Effector memory CD4-positive, alpha-beta T cell (primary cell): Measurements from ENCODE around the gene C1orf159.
"Not testable (repeated sequence)": the region's sequence is repeated elsewhere in the genome, so short reads cannot be mapped to it uniquely, and the experiment has no call there.

ENCODE experiments used
- DNase-seq, 3 donors: peaks; one replicate each; pipeline ENCODE4 v3.0.0-alpha.2; 2020
- H3K27ac ChIP-seq: 2 replicates; pipeline ENCODE4 v1.7.0; 2013; ENCODE audit warnings: mild to moderate bottlenecking, low read length, moderate library complexity; ENCODE audit not compliant: insufficient read depth, poor library complexity, severe bottlenecking
- H3K27me3 ChIP-seq: replicated peaks from 2 replicates; pipeline ENCODE4 v1.7.0; 2013; ENCODE audit warnings: mild to moderate bottlenecking, low read length; ENCODE audit not compliant: insufficient read depth, control insufficient read depth, poor library complexity, severe bottlenecking
- H3K36me3 ChIP-seq: 2 replicates; pipeline ENCODE4 v1.7.0; 2013; ENCODE audit warnings: mild to moderate bottlenecking, low read length, moderate library complexity; ENCODE audit not compliant: control insufficient read depth, insufficient read depth
- H3K4me1 ChIP-seq: 2 replicates; pipeline ENCODE4 v1.7.0; 2013; ENCODE audit warnings: low read length, mild to moderate bottlenecking; ENCODE audit not compliant: control insufficient read depth, insufficient read depth, poor library complexity, severe bottlenecking
- H3K4me3 ChIP-seq: 2 replicates; pipeline ENCODE4 v1.7.0; 2013; ENCODE audit warnings: low read length, low read depth, mild to moderate bottlenecking; ENCODE audit not compliant: insufficient read depth, poor library complexity, severe bottlenecking
- H3K9me3 ChIP-seq: 2 replicates; pipeline ENCODE4 v1.7.0; 2013; ENCODE audit warnings: mild to moderate bottlenecking, low read length, moderate library complexity; ENCODE audit not compliant: control insufficient read depth

The C1orf159 gene

DNA sequence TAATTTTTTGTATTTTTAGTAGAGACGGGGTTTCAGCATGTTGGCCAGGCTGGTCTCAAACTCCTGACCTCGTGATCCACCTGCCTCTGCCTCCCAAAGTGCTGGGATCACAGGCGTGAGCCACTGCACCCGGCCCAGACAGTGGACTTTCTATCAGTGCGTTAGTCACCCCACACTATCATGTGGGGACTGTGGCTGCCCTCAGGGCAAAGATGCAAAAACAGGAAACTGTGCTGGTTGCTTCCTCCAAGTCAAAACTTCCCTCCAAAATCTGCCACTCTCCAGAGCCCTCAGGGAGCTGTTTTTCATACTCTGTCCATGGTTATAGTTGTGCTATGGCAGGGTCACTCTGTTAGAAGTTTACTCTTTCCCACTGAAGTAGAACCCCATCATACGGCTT, 11.7 kb downstream of the C1orf159 start:
- H3K9me3 ChIP-seq, H3K4me1 ChIP-seq, H3K36me3 ChIP-seq, H3K4me3 ChIP-seq, H3K27me3 ChIP-seq, DNase-seq, H3K27ac ChIP-seq: not testable (repeated sequence)

- no peaks in the 10 kb centered on the region for H3K27me3 ChIP-seq
- H3K4me3 ChIP-seq = no peak overlapping the region
- no peak for DNase-seq
- no peaks in the 10 kb centered on the region for H3K9me3 ChIP-seq
- H3K4me1 ChIP-seq = peaks cover 8% of the 10 kb centered on the region
- no peaks in the 10 kb centered on the region for H3K36me3 ChIP-seq
- no peak overlapping the region for H3K27ac ChIP-seq
Measured at GRCh38 chr1:1101503-1101902, 14.4 kb downstream of the C1orf159 start.

DNA sequence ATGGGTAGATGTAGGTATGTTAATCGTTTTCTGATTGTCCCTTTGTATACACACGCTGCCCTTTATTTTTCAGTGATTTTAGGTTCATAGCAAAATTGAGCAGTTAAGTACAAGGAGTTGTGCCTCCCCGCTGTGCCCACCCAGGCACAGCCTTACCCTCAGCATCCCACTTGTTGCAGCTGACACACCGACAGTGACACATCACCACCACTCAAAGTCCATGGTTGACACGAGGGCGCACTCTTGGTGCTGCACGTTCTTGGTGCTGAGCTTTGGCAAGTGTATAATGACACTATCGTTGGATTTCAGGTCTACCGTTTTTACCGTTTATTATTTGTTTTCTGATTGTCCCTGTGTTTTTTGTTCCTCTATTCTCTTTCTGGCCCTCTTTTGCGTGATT, 15.6 kb downstream of the C1orf159 start:
- Histone ChIP-seq H3K27me3 (no peaks in the 10 kb centered on the region), H3K4me3 (no peak overlapping the region), H3K36me3 (no peaks in the 10 kb centered on the region), H3K4me1 (peaks cover 8% of the 10 kb centered on the region), H3K27ac (no peak overlapping the region), H3K9me3 (no peaks in the 10 kb centered on the region)
- no peak for DNase-seq

GRCh38 chr1:1099506-1100183, 16.2 kb downstream of the C1orf159 start:
- Histone ChIP-seq H3K9me3 (no peaks in the 10 kb centered on the region), H3K4me3 (no peak overlapping the region), H3K27me3 (no peaks in the 10 kb centered on the region), H3K4me1 (peaks cover 8% of the 10 kb centered on the region), H3K36me3 (no peaks in the 10 kb centered on the region), H3K27ac (no peak overlapping the region)
- no peak for DNase-seq

GRCh38 chr1:1098681-1099421, 17.0 kb downstream of the C1orf159 start:
- Histone ChIP-seq H3K27ac (no peak overlapping the region), H3K4me1 (no peaks in the 10 kb centered on the region), H3K36me3 (no peaks in the 10 kb centered on the region), H3K27me3 (no peaks in the 10 kb centered on the region), H3K9me3 (no peaks in the 10 kb centered on the region), H3K4me3 (no peak overlapping the region)
- no peak for DNase-seq

GRCh38 chr1:1096136-1096535, 19.8 kb downstream of the C1orf159 start:
- H3K36me3 ChIP-seq, DNase-seq, H3K27me3 ChIP-seq, H3K27ac ChIP-seq, H3K9me3 ChIP-seq, H3K4me1 ChIP-seq, H3K4me3 ChIP-seq: not testable (repeated sequence)

- Histone ChIP-seq H3K4me3 (no peak overlapping the region), H3K36me3 (no peaks in the 10 kb centered on the region), H3K9me3 (no peaks in the 10 kb centered on the region), H3K4me1 (no peaks in the 10 kb centered on the region), H3K27ac (no peak overlapping the region), H3K27me3 (no peaks in the 10 kb centered on the region)
- DNase-seq = no peak
Measured at GRCh38 chr1:1094981-1095380, 20.9 kb downstream of the C1orf159 start.

DNA sequence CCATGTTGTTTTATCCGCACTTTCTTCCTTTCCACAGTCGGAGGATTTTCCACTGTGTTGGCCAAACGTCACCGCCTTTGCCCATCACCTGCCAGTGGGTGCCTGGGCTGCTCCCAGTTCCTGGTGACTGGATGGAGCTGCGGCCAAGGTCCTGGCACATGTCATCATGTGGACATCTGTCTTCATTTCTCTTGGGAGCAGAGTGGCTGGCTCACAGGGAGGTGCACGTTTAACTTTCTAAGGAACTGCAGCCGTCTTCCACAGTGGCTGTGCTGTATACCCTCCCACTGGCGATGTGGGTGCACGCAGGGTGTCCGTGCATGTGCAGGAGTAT, 22.3 kb downstream of the C1orf159 start:
- no peaks in the 10 kb centered on the region for H3K4me1 ChIP-seq
- no peak overlapping the region for H3K27ac ChIP-seq
- no peaks in the 10 kb centered on the region for H3K27me3 ChIP-seq
- no peak for DNase-seq
- no peak overlapping the region for H3K4me3 ChIP-seq
- H3K36me3 ChIP-seq = no peaks in the 10 kb centered on the region
- no peaks in the 10 kb centered on the region for H3K9me3 ChIP-seq

DNA sequence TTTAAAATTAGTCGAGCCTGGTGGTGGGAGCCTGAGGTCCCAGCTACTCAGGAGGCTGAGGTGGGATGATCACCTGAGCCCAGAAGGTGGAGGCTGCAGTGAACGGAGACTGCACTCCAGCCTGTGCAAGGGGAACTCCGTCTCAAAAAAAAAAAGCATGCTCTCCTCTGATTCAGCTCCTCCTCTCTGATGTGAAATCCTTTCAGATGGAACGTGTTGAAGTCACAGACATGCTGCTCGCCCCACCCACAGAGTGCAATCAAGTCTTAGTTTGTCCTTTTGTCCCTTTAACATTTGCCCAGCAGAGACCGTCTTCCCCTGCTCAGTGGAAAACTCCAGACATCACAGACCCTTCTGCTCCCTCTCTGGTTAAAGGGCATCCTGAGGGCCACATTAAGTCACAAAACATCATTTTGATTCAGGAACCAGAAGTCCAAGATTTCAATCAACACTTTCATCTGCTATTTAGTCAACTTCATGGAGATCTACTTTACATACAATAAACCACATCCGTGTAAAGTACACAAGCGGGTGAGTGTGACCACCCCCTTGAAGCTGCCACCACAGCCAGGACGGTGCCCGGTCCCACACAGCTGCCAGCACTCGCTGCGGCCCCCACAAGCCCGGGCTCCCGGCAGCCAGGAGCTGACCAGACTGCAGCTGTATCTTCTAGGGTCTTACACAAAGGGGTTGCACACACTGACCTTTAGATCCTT, 22.8 kb downstream of the C1orf159 start:
- Histone ChIP-seq H3K9me3 (no peaks in the 10 kb centered on the region), H3K27ac (no peak overlapping the region), H3K27me3 (no peaks in the 10 kb centered on the region), H3K4me3 (no peak overlapping the region), H3K36me3 (no peaks in the 10 kb centered on the region), H3K4me1 (no peaks in the 10 kb centered on the region)
- DNase-seq = no peak

DNA sequence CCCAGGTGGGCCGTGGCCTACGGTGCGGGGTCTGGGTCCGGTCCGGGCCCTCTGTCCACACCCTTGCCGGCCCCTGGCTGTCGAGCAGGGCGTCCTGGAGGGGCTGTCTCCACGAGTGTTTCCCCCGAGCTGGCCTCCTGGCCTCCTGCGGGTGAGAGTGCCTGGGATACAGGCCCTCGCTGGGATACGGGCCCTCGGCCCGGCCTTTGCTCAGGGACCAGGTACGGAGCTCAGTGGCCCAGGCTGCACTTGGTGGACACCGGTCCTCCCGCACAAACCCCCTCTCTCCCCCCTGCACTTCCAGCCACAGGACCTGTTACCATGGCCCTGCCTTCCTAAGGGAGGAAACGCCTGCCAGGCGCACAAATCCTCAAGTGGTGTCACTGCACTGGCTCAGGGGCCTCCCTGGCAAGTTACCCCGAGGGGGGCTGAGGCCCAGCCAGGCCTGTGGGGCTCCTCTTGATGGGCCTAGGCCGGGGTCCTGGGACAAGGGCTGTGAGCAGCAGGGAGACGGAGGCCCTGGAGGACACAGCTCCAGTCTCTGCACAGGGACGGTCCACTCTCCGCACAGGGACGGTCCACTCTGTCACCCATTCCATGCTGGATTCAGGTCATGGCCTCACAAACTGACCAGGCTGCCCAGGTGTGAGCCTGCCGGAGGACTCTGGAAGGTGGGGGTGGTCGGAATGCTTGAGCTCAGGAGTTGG, 23.6 kb downstream of the C1orf159 start:
- H3K27ac ChIP-seq = no peak overlapping the region
- no peak for DNase-seq
- H3K4me1 ChIP-seq = no peaks in the 10 kb centered on the region
- H3K27me3 ChIP-seq = no peaks in the 10 kb centered on the region
- H3K36me3 ChIP-seq = no peaks in the 10 kb centered on the region
- H3K4me3 ChIP-seq = no peak overlapping the region
- H3K9me3 ChIP-seq = no peaks in the 10 kb centered on the region
